Loucy (cell line): Measurements from ENCODE around the gene CHMP1A.
A peak's percentile ranks its signal among the peaks of the same experiment; 100 is the strongest.

Experiments
- H2AFZ ChIP-seq: fragments of 200-600 bp; sonication (generic); 2 replicates; pipeline ENCODE4 v1.6.0; 2016; ENCODE audit warnings: antibody characterized with exemption, mild to moderate bottlenecking, low read length, moderate library complexity
- H3F3A ChIP-seq: fragments of 200-600 bp; 2 replicates; pipeline ENCODE4 v1.6.0; 2016; ENCODE audit warnings: antibody characterized with exemption, low read depth, mild to moderate bottlenecking
- H3K27me3 ChIP-seq: fragments of 200-600 bp; sonication (generic); 2 replicates; pipeline ENCODE4 v1.6.1; 2014; ENCODE audit warnings: low read length, mild to moderate bottlenecking; ENCODE audit not compliant: insufficient read depth, poor library complexity, severe bottlenecking
- H3K36me3 ChIP-seq: fragments of 200-600 bp; sonication (generic); 2 replicates; pipeline ENCODE4 v1.6.1; 2016; ENCODE audit warnings: low read length; ENCODE audit not compliant: insufficient read depth
- H3K4me1 ChIP-seq: fragments of 200-600 bp; sonication (generic); 2 replicates; pipeline ENCODE4 v1.5.1; 2014; ENCODE audit warnings: low read length, mild to moderate bottlenecking; ENCODE audit not compliant: insufficient read depth, poor library complexity, severe bottlenecking
- H3K4me2 ChIP-seq: fragments of 200-600 bp; sonication (generic); 2 replicates; pipeline ENCODE4 v1.6.0; 2014; ENCODE audit warnings: antibody characterized with exemption, low read length, low read depth, mild to moderate bottlenecking; ENCODE audit not compliant: poor library complexity, severe bottlenecking
- H3K4me3 ChIP-seq: fragments of 200-600 bp; sonication (generic); 2 replicates; pipeline ENCODE4 v1.5.1; 2014; ENCODE audit warnings: low read length, mild to moderate bottlenecking, mixed read lengths; ENCODE audit not compliant: poor library complexity, severe bottlenecking
- H3K79me2 ChIP-seq: fragments of 200-600 bp; sonication (generic); 2 replicates; pipeline ENCODE4 v1.6.1; 2014; ENCODE audit warnings: low read length; ENCODE audit not compliant: insufficient read depth
- H3K9ac ChIP-seq: fragments of 200-600 bp; sonication (generic); 2 replicates; pipeline ENCODE4 v1.6.0; 2014; ENCODE audit warnings: mild to moderate bottlenecking, low read depth, low read length, moderate library complexity; ENCODE audit not compliant: poor library complexity, severe bottlenecking
- H3K9me2 ChIP-seq: fragments of 200-600 bp; sonication (generic); replicated peaks from 2 replicates; pipeline ENCODE4 v1.6.1; 2016; ENCODE audit warnings: low read depth, low read length, mixed read lengths
- H3K9me3 ChIP-seq: fragments of 200-600 bp; sonication (generic); 2 replicates; pipeline ENCODE4 v1.6.1; 2014; ENCODE audit warnings: mild to moderate bottlenecking, antibody characterized with exemption, low read length, low read depth; ENCODE audit not compliant: insufficient read depth
- H4K20me1 ChIP-seq: fragments of 200-600 bp; sonication (generic); 2 replicates; pipeline ENCODE4 v1.6.0; 2014; ENCODE audit warnings: antibody characterized with exemption, low read length, mild to moderate bottlenecking; ENCODE audit not compliant: insufficient read depth, poor library complexity, severe bottlenecking
- EZH2phosphoT487 ChIP-seq: fragments of 200-600 bp; IDR thresholded peaks from 2 replicates; pipeline ENCODE4 v1.6.1; 2018; ENCODE audit warnings: antibody characterized with exemption, mild to moderate bottlenecking, moderate library complexity, borderline replicate concordance
- TF ChIP-seq, protein P1 (sequence below): fragments of 200-600 bp; sonication (generic); conservative IDR thresholded peaks from 2 replicates; pipeline ENCODE4 v1.5.1; 2014; ENCODE audit warnings: mild to moderate bottlenecking, antibody characterized with exemption, low read length

CHMP1A gene

DNA sequence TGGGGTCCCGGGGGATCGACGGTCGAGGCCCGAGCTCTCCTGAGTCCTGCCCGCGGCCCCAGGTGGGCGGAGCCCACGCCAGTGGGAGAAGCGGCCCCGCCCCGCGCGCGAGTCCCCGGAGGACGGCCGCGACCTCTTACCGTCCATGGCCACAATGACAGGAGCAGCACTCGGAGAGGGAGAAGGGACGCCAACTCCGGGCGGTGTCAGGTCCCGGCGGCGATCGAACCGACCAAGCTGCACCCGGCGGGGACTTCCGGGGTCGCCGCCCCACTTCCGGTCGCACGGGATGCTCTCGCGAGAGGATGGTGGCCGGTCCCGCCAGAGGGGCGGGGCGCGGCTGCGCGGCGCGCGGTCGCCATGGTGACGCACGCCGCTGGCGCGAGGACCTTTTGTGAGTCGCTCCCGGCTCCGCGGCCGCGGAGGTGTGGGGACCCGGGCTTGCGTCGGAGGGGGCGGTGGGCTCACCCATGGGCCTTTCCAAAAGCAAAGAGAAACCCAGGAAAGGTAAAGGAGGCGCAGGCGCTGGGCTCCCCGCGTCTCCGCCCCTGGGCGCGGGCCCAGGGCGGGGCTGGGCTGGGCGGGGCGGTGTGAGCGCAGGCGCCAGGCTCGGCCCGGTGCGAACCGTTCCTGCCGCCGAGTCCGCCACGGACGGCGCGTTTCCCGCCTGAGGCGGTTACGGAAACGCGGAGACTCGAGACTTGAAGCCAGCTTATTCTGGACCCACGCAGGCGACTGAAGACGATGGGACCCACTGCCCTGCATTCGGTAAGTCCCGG lies at the start of gene CHMP1A, which contains the start of gene SPATA33:
Gene CHMP1A (minus strand): TSS at position 267 of the 779 bp plus-strand sequence. CDS start 120 bp downstream, at position 147.
Gene SPATA33 (plus strand): TSS at position 395 of the 779 bp plus-strand sequence. CDS start 76 bp downstream, at position 471.
- no peaks in the 10 kb centered on the region for H3K27me3 ChIP-seq
- H3K9me3 ChIP-seq, result no peaks in the 10 kb centered on the region
- H3K79me2 ChIP-seq, result peaks cover 38% of the 10 kb centered on the region
- H3K4me3 ChIP-seq, result peak within 1 kb of the TSS; percentile 93
- H2AFZ ChIP-seq, result peak within 1 kb of the TSS; percentile 88
- peaks cover 7% of the 10 kb centered on the region for H4K20me1 ChIP-seq
- peak within 1 kb of the TSS; percentile 93 for H3K4me2 ChIP-seq
- H3K4me1 ChIP-seq, result peaks cover 4% of the 10 kb centered on the region
- H3F3A ChIP-seq, result no peaks in the 10 kb centered on the region
- no peak for TF ChIP-seq EZH2phosphoT487
- TF ChIP-seq, protein P1, sequence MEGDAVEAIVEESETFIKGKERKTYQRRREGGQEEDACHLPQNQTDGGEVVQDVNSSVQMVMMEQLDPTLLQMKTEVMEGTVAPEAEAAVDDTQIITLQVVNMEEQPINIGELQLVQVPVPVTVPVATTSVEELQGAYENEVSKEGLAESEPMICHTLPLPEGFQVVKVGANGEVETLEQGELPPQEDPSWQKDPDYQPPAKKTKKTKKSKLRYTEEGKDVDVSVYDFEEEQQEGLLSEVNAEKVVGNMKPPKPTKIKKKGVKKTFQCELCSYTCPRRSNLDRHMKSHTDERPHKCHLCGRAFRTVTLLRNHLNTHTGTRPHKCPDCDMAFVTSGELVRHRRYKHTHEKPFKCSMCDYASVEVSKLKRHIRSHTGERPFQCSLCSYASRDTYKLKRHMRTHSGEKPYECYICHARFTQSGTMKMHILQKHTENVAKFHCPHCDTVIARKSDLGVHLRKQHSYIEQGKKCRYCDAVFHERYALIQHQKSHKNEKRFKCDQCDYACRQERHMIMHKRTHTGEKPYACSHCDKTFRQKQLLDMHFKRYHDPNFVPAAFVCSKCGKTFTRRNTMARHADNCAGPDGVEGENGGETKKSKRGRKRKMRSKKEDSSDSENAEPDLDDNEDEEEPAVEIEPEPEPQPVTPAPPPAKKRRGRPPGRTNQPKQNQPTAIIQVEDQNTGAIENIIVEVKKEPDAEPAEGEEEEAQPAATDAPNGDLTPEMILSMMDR, result no peak
- no peaks in the 10 kb centered on the region for H3K9me2 ChIP-seq
- H3K9ac ChIP-seq, result peak within 1 kb of the TSS; percentile 93
- H3K36me3 ChIP-seq, result no peaks in the 10 kb centered on the region

DNA sequence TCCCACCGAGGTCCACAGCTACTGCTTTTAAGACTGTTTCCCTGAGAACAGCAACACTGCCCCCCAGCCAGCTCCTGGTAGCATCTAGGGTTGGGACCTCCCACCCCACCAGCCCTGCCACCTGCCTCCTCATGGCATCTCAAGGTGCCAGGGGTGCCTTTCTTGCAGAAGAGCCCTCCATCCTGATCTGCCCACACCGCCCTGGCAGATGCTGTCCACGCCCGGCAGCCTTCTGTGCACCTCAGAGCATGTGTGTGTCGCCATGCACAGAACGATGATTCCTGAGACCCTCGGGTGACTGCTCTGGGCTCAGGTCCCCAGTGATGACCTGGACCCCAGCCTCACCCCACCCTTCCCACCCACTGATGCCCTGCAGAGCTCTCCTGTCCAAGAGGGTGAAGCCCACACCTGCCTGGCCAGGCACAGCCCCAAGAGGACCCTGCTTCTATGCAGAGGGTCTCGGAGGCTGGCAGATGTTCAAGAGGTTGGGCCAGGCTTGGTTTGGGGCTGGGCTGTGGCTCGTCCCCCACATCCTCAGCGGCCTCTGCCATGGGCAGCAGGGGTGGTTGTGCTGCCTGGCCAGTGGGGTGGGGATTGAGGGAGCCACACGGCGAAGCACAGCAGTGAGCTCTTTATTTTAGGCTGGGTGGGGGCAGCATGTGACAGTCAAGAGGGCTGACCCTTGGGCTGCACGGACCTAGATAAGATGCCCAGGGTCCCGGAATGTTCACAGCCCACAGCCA lies 49.2 kb upstream of the CHMP1A start:
- Histone ChIP-seq H3K9me2 (no peaks in the 10 kb centered on the region), H3K4me1 (peaks cover 2% of the 10 kb centered on the region), H3F3A (no peaks in the 10 kb centered on the region), H3K4me2 (peak overlapping the region; percentile 57), H3K9me3 (no peaks in the 10 kb centered on the region), H4K20me1 (no peaks in the 10 kb centered on the region), H3K4me3 (peak overlapping the region; percentile 35), H3K27me3 (no peaks in the 10 kb centered on the region), H3K9ac (no peak overlapping the region), H3K36me3 (no peaks in the 10 kb centered on the region), H3K79me2 (no peaks in the 10 kb centered on the region), H2AFZ (peak overlapping the region; percentile 30; the same call in 1 of the 2 replicates)
- TF ChIP-seq, protein P1, result no peak
- TF ChIP-seq EZH2phosphoT487, result no peak

DNA sequence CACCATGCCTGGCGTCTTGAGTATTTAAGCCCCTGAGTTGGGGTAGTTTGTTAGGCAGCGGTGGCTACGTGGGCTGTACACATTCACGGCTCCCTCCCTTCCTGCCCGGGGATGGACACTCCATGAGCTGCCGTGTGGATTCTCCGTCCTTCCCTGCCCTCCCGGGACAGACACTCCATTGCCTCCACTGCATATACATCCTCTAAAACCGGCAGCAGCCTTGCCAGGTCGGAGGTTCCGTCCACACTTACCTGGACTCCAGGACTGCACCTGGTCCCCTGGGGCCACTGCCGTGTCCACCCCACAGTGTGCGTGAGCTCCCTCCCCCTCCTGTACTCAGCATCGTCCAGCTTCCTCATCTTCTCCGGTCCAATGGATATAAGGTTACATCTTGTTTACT lies 47.5 kb upstream of the CHMP1A start:
- H3K79me2 ChIP-seq, result no peaks in the 10 kb centered on the region
- no peaks in the 10 kb centered on the region for H3K9me2 ChIP-seq
- no peaks in the 10 kb centered on the region for H3F3A ChIP-seq
- H3K36me3 ChIP-seq, result no peaks in the 10 kb centered on the region
- H3K27me3 ChIP-seq, result no peaks in the 10 kb centered on the region
- H3K4me3 ChIP-seq, result no peak overlapping the region
- H3K9ac ChIP-seq, result no peak overlapping the region
- no peak overlapping the region for H3K4me2 ChIP-seq
- no peaks in the 10 kb centered on the region for H4K20me1 ChIP-seq
- TF ChIP-seq, protein P1, result no peak
- TF ChIP-seq EZH2phosphoT487, result no peak
- H2AFZ ChIP-seq, result no peak overlapping the region
- no peaks in the 10 kb centered on the region for H3K9me3 ChIP-seq
- peaks cover 2% of the 10 kb centered on the region for H3K4me1 ChIP-seq
